H9 (cell line): ENCODE measurements around the gene LLGL2. TPM values are rescaled to one million over a fixed set of nuclear protein-coding genes. Genes with fewer than 3 reads are reported as not detected.

Experiments
- DNase-seq: peaks from one replicate; pipeline ENCODE4 v3.0.0-alpha.2; 2017
- H2AFZ ChIP-seq: one replicate; pipeline ENCODE4 v1.6.1; 2013; ENCODE audit warnings: mild to moderate bottlenecking, low read length, control low read depth, moderate library complexity
- H2AK5ac ChIP-seq: 2 replicates; pipeline ENCODE4 v1.6.1; 2013; ENCODE audit warnings: low read length, control low read depth, mixed read lengths; ENCODE audit not compliant: insufficient read length
- H2BK120ac ChIP-seq: one replicate; pipeline ENCODE4 v1.6.1; 2013; ENCODE audit warnings: low read depth, mild to moderate bottlenecking, low read length, control low read depth, inconsistent platforms; ENCODE audit not compliant: poor library complexity, severe bottlenecking
- H2BK12ac ChIP-seq: 2 replicates; pipeline ENCODE4 v1.6.1; 2013; ENCODE audit warnings: low read length, control low read depth, mixed read lengths, low read depth; ENCODE audit not compliant: insufficient read length
- H2BK15ac ChIP-seq: 2 replicates; pipeline ENCODE4 v1.6.1; 2013; ENCODE audit warnings: low read depth, low read length, control low read depth
- H2BK20ac ChIP-seq: one replicate; pipeline ENCODE4 v1.6.1; 2013; ENCODE audit warnings: low read depth, mild to moderate bottlenecking, low read length, control low read depth, inconsistent platforms; ENCODE audit not compliant: poor library complexity, severe bottlenecking
- H2BK5ac ChIP-seq: 2 replicates; pipeline ENCODE4 v1.6.1; 2013; ENCODE audit warnings: low read length, control low read depth, mixed read lengths; ENCODE audit not compliant: insufficient read length
- H3K14ac ChIP-seq: 2 replicates; pipeline ENCODE4 v1.6.1; 2013; ENCODE audit warnings: low read length, control low read depth; ENCODE audit not compliant: insufficient read depth
- H3K18ac ChIP-seq: 2 replicates; pipeline ENCODE4 v1.6.1; 2013; ENCODE audit warnings: low read depth, mild to moderate bottlenecking, mixed read lengths, low read length, control low read depth; ENCODE audit not compliant: insufficient read length
- H3K23ac ChIP-seq: 2 replicates; pipeline ENCODE4 v1.6.1; 2013; ENCODE audit warnings: low read length, control low read depth, mixed read lengths, low read depth; ENCODE audit not compliant: insufficient read length
- H3K23me2 ChIP-seq: 2 replicates; pipeline ENCODE4 v1.6.1; 2013; ENCODE audit warnings: low read depth, mild to moderate bottlenecking, mixed read lengths, low read length, control low read depth; ENCODE audit not compliant: insufficient read length, poor library complexity, severe bottlenecking
- H3K27ac ChIP-seq: 2 replicates; pipeline ENCODE4 v1.5.1; 2013; ENCODE audit warnings: low read length, control low read depth, mixed read lengths, low read depth; ENCODE audit not compliant: insufficient read length
- H3K27me3 ChIP-seq: 2 replicates; pipeline ENCODE4 v1.6.1; 2013; ENCODE audit warnings: low read length, control low read depth, inconsistent platforms; ENCODE audit not compliant: insufficient read depth
- H3K4ac ChIP-seq: 2 replicates; pipeline ENCODE4 v1.6.1; 2013; ENCODE audit warnings: low read depth, mild to moderate bottlenecking, control low read depth, inconsistent platforms, low read length, moderate library complexity
- H3K4me1 ChIP-seq: 2 replicates; pipeline ENCODE4 v1.6.1; 2013; ENCODE audit warnings: low read length, control low read depth, inconsistent platforms; ENCODE audit not compliant: insufficient read depth
- H3K4me2 ChIP-seq: 2 replicates; pipeline ENCODE4 v1.6.1; 2013; ENCODE audit warnings: low read length, control low read depth, mixed read lengths; ENCODE audit not compliant: insufficient read length, insufficient read depth
- H3K56ac ChIP-seq: 2 replicates; pipeline ENCODE4 v1.6.1; 2013; ENCODE audit warnings: low read depth, mild to moderate bottlenecking, mixed read lengths, low read length, control low read depth; ENCODE audit not compliant: insufficient read length
- H3K79me1 ChIP-seq: 2 replicates; pipeline ENCODE4 v1.6.1; 2013; ENCODE audit warnings: low read depth, mild to moderate bottlenecking, moderate library complexity, low read length, control low read depth, inconsistent platforms; ENCODE audit not compliant: insufficient read depth, poor library complexity, severe bottlenecking
- H3K79me2 ChIP-seq: 2 replicates; pipeline ENCODE4 v1.6.1; 2013; ENCODE audit warnings: low read length, control low read depth, inconsistent platforms; ENCODE audit not compliant: insufficient read depth
- H3K9ac ChIP-seq: 2 replicates; pipeline ENCODE4 v1.6.1; 2013; ENCODE audit warnings: low read length, control low read depth, mixed read lengths; ENCODE audit not compliant: insufficient read length; ENCODE audit errors: extremely low read depth
- H3K9me3 ChIP-seq: one replicate; pipeline ENCODE4 v1.6.1; 2013; ENCODE audit warnings: low read depth, low read length, inconsistent platforms; ENCODE audit not compliant: control insufficient read depth
- H3T11ph ChIP-seq: one replicate; pipeline ENCODE4 v1.6.1; 2013; ENCODE audit warnings: mild to moderate bottlenecking, low read length, control low read depth, inconsistent platforms
- H4K20me1 ChIP-seq: one replicate; pipeline ENCODE4 v1.6.1; 2013; ENCODE audit not compliant: control insufficient read depth, insufficient read length, insufficient read depth
- H4K5ac ChIP-seq: 2 replicates; pipeline ENCODE4 v1.6.1; 2013; ENCODE audit warnings: low read depth, mild to moderate bottlenecking, mixed read lengths, low read length, control low read depth; ENCODE audit not compliant: insufficient read length
- H4K8ac ChIP-seq: replicated peaks from 2 replicates; pipeline ENCODE4 v1.6.1; 2013; ENCODE audit warnings: low read length, control low read depth, mixed read lengths, low read depth; ENCODE audit not compliant: insufficient read length
- H4K91ac ChIP-seq: 2 replicates; pipeline ENCODE4 v1.6.1; 2013; ENCODE audit warnings: low read depth, mild to moderate bottlenecking, moderate library complexity, mixed read lengths, low read length, control low read depth; ENCODE audit not compliant: insufficient read length
- H3K27ac Mint-ChIP-seq, 3 experiments: 2 replicates in 2 of 3; 3 replicates in 1 of 3; pipeline ENCODE4 v1.8.0; 2020 to 2021; ENCODE audit warnings: mixed read lengths in 3 of 3, mild to moderate bottlenecking in 1 of 3, moderate library complexity in 1 of 3
- H3K27me3 Mint-ChIP-seq: 2 replicates; pipeline ENCODE4 v1.8.0; 2021; ENCODE audit warnings: low read depth, mild to moderate bottlenecking, moderate library complexity, mixed read lengths
- H3K36me3 Mint-ChIP-seq, 3 experiments: 2 replicates in 2 of 3; 3 replicates in 1 of 3; pipeline ENCODE4 v1.8.0; 2020 to 2021; ENCODE audit warnings: low read depth in 3 of 3, mixed read lengths in 3 of 3; ENCODE audit not compliant: insufficient read depth in 1 of 3
- H3K4me1 Mint-ChIP-seq, 2 experiments: 2 replicates each; pipeline ENCODE4 v1.8.0; 2020; ENCODE audit warnings: mixed read lengths in 2 of 2
- H3K4me3 Mint-ChIP-seq, 2 experiments: 2 replicates in 1 of 2; 3 replicates in 1 of 2; pipeline ENCODE4 v1.8.0; 2020 to 2021; ENCODE audit warnings: mild to moderate bottlenecking in 2 of 2, mixed read lengths in 2 of 2, moderate library complexity in 1 of 2
- H3K9me3 Mint-ChIP-seq, 2 experiments: 2 replicates in 1 of 2; 3 replicates in 1 of 2; pipeline ENCODE4 v1.8.0; 2020; ENCODE audit warnings: mild to moderate bottlenecking in 2 of 2, mixed read lengths in 2 of 2, moderate library complexity in 1 of 2
- CTCF ChIP-seq: fragments of 200-600 bp; sonication (generic); conservative IDR thresholded peaks from 3 replicates; pipeline ENCODE4 v1.8.0; 2021; ENCODE audit warnings: antibody characterized with exemption, mild to moderate bottlenecking
- WGBS: extraction: QIAGEN DNeasy Blood & Tissue Kit; methylation state at CpG from one replicate; pipeline ENCODE4 v1.1.7; 2013; ENCODE audit warnings: missing lambda C conversion rate, low lambda C conversion rate, mixed read lengths; ENCODE audit not compliant: insufficient read length; ENCODE audit errors: extremely low coverage; 5-methylcytosine and 5-hydroxymethylcytosine counted together
- total RNA-seq: library from RNA; stranded (reverse); gene quantifications from 2 replicates; pipeline ENCODE4 v1.2.1, GENCODE V29; 2021

LLGL2 gene
- total RNA-seq, 1 experiment from 2014 or later: 90.4 TPM

GRCh38 chr17:75524269-75524969 lies 1.1 kb upstream of the LLGL2 start:
- no peak overlapping the region for H4K8ac ChIP-seq
- H2BK120ac ChIP-seq: no peak overlapping the region
- H2AK5ac ChIP-seq: no peak overlapping the region
- Mint-ChIP-seq H3K36me3 (peaks cover 4 to 40% (median 38%) of the 10 kb centered on the region in 3 experiments; a peak in 6 of 7 replicates), H3K27ac (peak overlapping the region in 2 of 3 experiments; percentile 78 to 96; a peak in 3 of 7 replicates), H3K4me3 (peak overlapping the region; percentile 71 to 78), H3K27me3 (peaks cover 2% of the 10 kb centered on the region; the same call in 1 of the 2 replicates), H3K9me3 (no peaks in the 10 kb centered on the region), H3K4me1 (peaks cover 15 to 17% of the 10 kb centered on the region in 2 experiments)
- WGBS: no CpG with 5 or more reads among the region's 24 CpGs
- H4K20me1 ChIP-seq: no peaks in the 10 kb centered on the region
- H3K79me1 ChIP-seq: no peaks in the 10 kb centered on the region
- no peak overlapping the region for H3K18ac ChIP-seq
- no peak overlapping the region for H3K14ac ChIP-seq
- H3K4me2 ChIP-seq: peak overlapping the region; percentile 38
- no peak overlapping the region for H4K5ac ChIP-seq
- no peak; the same call in 2 of the 3 replicates for TF ChIP-seq CTCF
- H4K91ac ChIP-seq: no peak overlapping the region
- peaks cover 14% of the 10 kb centered on the region for H3K23me2 ChIP-seq
- H3K4me1 ChIP-seq: no peaks in the 10 kb centered on the region
- DNase-seq: no peak
- no peak overlapping the region for H3K4ac ChIP-seq
- no peak overlapping the region for H3K27ac ChIP-seq
- H3K79me2 ChIP-seq: no peaks in the 10 kb centered on the region
- no peak overlapping the region for H2AFZ ChIP-seq
- H2BK20ac ChIP-seq: no peak overlapping the region
- H3T11ph ChIP-seq: no peak overlapping the region
- H2BK15ac ChIP-seq: no peak overlapping the region
- H3K27me3 ChIP-seq: no peaks in the 10 kb centered on the region
- H3K56ac ChIP-seq: no peak overlapping the region
- H3K23ac ChIP-seq: no peak overlapping the region
- H2BK5ac ChIP-seq: no peak overlapping the region
- H3K9me3 ChIP-seq: no peaks in the 10 kb centered on the region
- H3K9ac ChIP-seq: peak overlapping the region; percentile 21
- H2BK12ac ChIP-seq: no peak overlapping the region
